Esophagus squamous epithelium (tissue), 4 donors: ENCODE data around the gene ANKH.

Experiments used
- POLR2A ChIP-seq, 4 donors: fragments of 450-650 bp; IDR thresholded peaks; one replicate each; pipeline ENCODE4 v1.6.1; 2017; ENCODE audit warnings: antibody characterized with exemption in 4 of 4, mild to moderate bottlenecking in 4 of 4, moderate library complexity in 3 of 4
- TF ChIP-seq, protein P1 (sequence below), 6 experiments: fragments of 450-650 bp in 4 of 6; fragments of 200-600 bp in 2 of 6; sonication (generic) in 2 of 6; IDR thresholded peaks; one replicate each; pipeline ENCODE4 v1.5.1; 2016 to 2019; ENCODE audit warnings: antibody characterized with exemption in 6 of 6, mild to moderate bottlenecking in 4 of 6, moderate library complexity in 4 of 6

GRCh38 chr5:14741131-14741530 is 130.4 kb downstream of the ANKH start:
- TF ChIP-seq, protein P1, sequence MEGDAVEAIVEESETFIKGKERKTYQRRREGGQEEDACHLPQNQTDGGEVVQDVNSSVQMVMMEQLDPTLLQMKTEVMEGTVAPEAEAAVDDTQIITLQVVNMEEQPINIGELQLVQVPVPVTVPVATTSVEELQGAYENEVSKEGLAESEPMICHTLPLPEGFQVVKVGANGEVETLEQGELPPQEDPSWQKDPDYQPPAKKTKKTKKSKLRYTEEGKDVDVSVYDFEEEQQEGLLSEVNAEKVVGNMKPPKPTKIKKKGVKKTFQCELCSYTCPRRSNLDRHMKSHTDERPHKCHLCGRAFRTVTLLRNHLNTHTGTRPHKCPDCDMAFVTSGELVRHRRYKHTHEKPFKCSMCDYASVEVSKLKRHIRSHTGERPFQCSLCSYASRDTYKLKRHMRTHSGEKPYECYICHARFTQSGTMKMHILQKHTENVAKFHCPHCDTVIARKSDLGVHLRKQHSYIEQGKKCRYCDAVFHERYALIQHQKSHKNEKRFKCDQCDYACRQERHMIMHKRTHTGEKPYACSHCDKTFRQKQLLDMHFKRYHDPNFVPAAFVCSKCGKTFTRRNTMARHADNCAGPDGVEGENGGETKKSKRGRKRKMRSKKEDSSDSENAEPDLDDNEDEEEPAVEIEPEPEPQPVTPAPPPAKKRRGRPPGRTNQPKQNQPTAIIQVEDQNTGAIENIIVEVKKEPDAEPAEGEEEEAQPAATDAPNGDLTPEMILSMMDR (IDR thresholded peaks at IDR 0.05), result no peak
- no peak for TF ChIP-seq POLR2A (IDR thresholded peaks at IDR 0.05)
